Activated T-helper 1 cell treated with Interleukin-2 at 50 U/mL for 16 hours (primary cell): ENCODE data around the gene EEF1AKMT3.
"Not testable (repeated sequence)": the region's sequence is repeated elsewhere in the genome, so short reads cannot be mapped to it uniquely, and the experiment has no call there.

Experiments used
- DNase-seq: peaks from one replicate; pipeline ENCODE4 v3.0.0-alpha.2; 2020; ENCODE audit warnings: low read depth

The EEF1AKMT3 gene

DNA sequence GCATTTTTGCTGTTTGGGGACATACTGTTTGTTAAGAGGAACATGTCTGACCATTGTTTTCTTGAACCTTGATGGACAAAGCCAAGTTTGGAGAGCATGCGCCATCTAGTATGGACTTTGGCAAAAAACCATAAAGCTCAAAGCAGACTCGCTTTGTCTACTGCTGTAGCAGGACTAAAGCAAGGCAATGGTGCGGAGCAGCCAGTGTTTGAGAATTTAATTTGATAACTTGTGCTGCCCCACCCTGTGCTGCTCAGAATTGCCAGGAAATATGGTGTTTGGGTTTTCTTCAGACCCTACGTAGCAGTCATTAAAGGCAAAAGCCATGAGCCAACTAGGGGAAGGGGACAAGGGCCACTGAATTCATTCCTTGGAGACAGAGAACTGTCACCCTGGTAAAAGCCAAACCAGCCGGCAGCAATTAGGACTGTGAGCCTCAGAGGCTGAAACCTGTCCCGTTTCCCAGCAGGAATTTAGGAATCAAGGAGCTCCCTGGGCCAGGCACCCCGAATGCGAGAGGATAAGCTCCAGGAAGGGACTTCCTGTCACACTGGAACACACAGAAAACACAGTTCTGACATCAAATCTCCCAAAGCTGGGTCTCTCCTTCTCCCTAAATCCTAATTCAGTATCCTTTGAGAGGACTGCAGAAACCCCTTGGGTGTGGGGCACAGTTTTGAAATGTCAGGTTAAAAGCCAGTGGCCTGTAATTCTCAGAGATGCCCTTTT, 45.0 kb downstream of the EEF1AKMT3 start:
- DNase-seq = no peak

DNA sequence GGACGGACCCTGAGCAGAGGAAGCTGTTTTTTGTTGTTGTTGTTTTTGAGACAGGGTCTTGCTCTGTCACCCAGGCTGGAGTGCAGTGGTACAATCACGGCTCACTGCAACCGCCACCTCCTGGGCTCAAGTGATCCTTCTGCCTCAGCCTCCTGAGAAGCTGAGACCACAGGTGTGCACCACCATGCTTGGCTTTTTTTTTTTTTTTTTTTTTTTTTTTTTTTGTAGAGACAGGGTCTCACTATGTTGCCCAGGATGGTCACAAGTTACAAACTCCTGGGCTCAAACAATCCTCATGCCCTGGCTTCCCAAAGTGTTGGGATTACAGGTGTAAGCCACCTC, 45.5 kb downstream of the EEF1AKMT3 start:
- not testable (repeated sequence) for DNase-seq

DNA sequence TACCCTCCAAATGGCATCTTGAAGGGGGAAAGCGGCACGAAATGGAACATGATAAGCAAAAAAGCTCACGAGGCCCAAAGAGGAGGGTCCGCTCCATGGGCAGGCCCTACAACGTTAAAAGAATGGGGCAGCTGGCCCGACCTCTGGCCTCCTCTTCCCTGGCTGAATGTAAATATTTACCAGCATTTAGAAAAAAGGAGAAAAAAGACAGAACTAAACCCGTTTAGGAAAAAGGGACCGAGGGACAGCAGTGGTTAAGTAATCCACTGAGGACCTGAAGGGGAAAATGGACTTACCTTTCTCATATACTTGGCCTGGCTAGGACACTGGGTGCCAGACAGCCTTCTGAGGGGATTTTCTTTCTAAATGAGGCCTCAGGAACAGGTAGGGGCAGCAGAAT, 47.7 kb downstream of the EEF1AKMT3 start:
- not testable (repeated sequence) for DNase-seq

DNA sequence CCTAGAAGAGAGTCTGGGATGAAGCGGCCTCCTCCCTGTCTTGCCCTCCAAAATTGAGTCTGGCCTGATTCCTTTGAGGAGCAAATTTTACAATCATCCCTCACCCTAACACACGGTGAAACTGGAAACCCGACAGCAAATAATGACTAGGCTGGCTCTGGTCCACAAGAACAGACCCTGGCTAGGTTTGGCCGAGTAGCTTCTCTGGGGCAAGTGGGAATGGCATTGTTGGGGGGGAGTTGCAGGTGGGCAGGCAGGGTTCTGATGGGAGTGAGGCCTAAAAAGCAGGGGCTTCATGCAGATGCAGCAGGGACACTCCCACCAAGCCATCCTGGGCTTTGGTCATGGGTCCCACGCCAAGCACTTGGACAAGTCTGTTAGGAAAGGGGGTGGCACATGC, 48.6 kb downstream of the EEF1AKMT3 start:
- DNase-seq = not testable (repeated sequence)

DNA sequence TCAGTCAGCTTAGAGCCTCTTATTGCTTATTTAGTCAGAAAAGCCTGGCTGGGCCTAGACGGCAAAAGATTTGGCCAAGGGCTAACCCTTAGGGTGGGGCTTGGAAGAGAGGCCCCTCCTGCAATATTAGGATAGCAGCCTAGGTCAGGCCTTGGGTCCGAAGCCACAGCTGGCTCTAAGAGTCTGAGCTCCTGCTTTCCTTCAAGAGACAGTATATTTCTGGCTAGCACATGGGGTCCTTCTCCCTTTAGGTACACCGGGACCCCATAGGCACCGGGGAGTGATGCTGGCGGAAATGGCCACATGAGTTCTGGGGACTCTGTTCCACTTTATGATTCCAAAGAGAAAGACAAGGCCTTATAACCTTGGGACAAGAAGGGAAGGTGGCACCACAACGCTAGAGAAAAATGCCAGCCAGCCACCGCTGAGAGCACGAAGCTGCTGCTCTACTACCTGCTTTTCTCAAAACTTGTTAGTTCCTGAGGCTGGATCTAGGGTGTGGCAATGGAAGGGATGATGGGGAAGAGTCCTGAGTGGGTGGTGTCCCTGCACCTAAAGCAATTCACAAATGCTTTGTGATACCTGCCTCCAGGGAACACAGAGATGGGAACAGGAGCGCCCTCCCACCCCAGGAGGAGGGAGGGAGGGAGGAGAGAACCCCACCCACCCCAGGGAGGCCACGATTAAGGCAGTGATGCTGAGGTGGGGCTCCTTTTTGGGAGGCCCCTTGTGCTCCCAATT, 49.2 kb downstream of the EEF1AKMT3 start:
- no peak for DNase-seq

DNA sequence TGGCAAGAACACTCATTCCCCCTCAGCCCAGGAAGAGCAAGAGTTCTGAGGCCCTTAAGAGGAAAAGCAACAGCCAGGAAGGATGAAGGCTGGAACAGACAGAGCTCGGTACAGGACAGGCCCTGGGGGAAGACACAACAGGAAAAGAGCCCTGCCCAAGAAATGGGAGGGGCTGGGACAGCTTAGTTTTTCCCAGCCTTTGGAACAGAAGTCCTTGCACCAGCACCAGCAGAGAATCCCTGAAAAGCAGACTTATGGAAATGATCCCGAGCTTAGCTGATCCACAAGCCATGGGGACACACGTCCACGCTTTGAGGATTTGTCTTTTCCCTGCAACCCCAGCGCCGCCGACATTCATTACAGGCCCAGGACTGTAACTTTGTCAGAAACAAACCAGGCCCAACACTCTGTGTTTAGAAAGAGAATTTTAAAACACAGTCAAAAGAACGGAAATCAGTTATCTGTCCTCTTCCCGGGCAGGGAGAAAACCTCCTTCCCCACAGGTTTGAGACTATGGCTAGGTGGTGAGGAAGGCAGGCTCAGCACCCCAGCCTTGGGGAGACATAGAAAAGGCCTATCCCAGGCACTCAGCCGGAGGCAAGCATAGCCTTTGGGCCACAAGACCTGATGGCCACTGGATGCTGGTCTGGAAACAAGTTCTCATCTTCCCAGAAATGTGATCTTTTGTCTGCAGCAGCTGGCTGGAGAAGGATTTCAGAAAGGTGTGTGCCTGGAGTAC, 50.1 kb downstream of the EEF1AKMT3 start:
- no peak for DNase-seq

DNA sequence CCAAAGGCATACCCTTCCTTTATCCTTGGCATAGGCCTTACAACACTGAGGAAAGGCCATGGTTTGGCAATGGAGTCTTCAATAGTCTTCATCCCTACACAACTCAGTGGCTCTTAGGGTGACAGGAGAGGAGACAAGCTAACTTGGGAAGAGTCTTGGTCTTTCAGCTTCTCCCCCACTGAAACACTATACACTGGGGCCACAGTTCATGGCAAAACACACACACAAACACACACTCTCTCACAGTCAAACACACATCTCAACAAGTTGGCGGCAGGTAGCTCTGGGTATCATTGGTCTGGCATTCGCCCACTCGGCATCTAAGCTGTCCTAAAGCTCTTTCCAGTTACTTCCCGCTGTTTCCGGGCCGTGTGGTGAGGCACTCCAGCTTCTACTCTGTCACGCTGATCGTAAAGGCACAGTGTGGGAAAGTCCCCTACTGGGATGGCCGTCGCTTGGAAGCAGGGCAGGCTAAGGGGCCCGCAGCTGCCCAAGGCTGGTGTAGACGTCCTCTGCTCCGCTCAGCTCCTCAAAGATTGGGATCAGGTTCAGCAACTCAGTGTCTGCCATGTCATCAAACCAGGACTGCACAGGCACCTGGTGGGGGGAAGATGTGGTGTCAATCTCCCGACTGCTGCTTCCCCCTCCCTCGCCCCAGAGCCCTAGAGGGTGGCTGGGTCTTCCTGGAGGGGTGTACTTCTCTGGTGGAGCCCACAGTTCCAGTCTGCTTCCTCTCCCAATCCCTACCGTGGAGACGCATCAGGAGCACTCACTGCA, 50.9 kb downstream of the EEF1AKMT3 start:
- DNase-seq = no peak

DNA sequence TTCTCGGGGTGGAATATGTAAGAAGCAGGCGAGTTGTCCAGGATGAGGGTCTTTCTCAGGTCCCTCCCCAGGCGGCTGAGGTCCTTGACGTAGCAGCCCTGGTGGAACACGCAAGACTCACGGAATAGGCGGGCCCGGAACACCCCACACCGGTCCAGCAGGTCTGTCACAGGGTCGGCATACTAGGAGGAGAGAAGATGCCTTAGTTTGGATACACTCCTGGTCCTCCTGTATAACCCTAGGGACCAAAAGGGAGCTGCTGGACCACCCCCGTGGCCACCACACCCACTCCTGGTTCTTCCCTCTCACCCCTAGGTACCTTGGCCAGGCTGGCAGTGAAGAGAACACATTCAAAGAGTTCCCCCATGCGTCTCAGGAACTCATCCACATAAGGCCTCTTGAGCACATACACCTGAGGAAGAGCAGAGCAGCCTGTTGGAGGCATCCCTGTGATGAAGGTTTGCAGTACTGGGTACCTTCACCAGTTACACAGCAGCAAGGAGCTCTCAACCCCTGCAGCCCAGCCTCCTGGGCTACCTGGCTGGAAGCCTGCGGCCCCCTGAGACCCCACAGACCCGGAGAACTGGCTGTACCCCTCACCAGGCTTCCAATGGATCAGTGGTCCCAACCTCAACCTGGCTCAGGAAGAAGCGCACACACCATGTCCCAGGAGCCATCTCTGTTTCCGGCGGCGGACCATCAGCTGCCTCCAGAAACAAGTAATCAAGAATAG, 51.7 kb downstream of the EEF1AKMT3 start:
- no peak for DNase-seq

DNA sequence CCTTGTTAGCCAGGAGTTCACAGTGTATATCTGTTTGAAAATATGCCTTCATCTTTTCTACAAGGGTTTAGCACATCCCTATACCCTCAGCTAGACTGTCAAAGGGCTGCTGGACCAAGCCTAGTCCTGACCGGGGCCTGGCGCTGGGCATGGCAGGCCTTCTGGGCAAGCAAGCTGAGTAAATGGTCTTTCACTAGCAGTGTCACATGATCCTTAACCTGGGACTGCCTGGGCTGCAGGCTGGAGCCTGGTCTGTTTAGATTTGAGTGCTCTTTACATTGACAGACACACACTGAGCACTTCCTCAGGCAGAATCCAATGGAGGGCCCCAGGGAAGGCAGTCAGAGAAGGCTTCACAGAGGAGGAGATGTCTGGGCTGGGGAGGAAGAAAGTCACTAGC, 53.0 kb downstream of the EEF1AKMT3 start:
- no peak for DNase-seq

DNA sequence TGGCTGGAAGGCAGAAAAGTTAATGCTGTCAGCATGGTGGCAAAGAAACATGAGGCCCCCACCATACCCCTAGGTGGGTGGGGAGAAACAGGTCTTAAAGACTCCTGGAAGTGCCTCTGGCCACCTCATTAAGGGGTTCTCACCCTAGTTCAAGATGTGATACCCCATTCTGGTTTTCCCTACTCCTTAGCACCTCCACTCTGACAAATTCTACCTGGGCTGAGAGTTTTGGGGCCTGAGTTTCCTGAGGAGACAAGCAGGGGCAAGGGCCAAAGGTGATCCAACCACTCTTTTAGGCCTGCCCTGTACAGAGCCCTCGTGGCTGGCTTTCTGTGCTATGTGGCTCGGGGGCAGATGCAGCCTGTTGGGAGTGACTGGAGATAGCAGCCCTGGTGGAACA, 54.0 kb downstream of the EEF1AKMT3 start:
- DNase-seq = no peak

DNA sequence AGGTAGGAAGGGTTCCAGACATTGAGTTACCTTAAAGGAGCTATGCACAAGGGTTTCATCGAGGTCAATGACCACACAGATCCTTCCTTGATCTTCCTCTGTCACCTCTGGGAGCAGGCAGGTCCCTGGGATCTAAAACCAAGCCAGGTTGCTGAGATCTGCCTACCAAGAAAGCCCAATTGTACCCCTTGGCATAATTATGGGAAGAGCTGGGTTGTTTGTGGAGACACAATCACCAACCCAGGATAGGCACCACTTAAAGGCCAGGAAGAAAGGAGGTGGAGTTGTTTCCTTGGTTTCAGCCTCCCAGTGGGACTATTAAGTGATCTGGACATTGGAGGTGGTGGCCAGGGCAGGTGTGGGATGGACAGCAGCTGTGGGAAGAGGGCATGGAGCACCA, 54.6 kb downstream of the EEF1AKMT3 start:
- DNase-seq = no peak

DNA sequence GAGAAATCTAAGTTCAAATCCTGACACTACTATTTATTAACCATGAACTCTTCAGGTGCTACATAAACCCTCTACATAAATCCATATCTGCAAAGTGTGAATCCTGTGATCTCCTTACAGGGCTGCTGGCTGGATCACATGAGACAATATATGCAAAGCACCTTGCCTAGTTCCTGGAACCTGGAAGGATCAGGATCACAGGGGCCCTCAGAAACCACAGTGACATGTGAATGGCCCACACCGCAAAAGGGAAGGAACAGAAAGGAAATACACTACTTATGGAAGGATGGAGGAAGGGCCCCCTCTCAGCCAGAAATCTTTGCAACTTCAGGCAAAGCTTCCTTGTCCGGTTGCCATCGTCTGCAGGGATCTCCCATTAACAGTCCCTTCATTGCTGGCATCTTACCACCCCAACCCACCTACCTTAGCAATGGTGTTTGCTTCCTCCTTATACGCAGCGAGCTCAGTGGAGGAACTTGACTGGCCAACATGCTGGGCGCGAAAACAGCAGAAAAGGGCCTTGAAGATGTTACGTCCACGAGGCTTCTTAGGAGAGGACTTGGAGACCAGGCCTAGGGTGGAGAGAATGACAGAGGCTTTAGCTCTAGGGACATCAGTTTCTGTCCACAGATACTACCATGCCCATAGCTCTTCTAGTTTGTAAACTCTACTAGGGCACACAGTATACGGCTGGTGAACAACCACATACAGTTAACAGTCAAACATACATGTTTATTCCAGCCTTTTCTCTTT, 56.8 kb downstream of the EEF1AKMT3 start:
- no peak for DNase-seq

DNA sequence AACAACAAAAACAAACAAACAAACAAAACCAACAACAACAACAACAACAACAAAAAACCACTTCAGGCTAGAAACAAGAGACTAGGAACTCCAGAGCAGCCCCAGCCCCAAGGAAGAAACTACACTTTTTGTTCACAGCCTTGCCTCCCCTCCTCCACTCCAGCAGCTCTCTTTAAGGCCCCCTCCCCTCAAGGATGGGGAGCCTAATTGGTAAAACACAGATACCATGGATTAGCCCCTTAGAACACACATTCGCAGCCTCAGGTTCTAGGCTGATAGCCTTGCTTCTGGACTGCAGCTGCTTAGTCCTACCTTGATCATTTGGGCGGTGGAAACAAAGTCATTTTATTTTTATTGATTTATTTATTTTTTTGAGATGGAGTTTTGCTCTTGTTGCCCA, 58.0 kb downstream of the EEF1AKMT3 start:
- DNase-seq = no peak
